ENCODE results near the gene PYGM. TPM values are rescaled to one million over a fixed set of nuclear protein-coding genes. Genes with fewer than 3 reads are reported as not detected.

PYGM gene
- total RNA-seq, 1 experiment from 2014 or later = not detected

Other genes starting within 250 kb of the PYGM start
- not detected in 2 replicates for gene SLC22A11, start 204.0 kb downstream of the PYGM start, total RNA-seq (2014; rRNA removed)
- not detected in 2 replicates for gene SLC22A12, start 168.8 kb downstream of the PYGM start, total RNA-seq (2014; rRNA removed)
- gene NRXN2, start 36.8 kb downstream of the PYGM start, total RNA-seq (2014; rRNA removed) = 34.0 and 50.4 TPM in 2 replicates
- 0.23 TPM in 1 of 2 replicates, not detected in the other for gene RASGRP2, start 15.8 kb downstream of the PYGM start, total RNA-seq (2014; rRNA removed)
- gene SF1, start 18.6 kb upstream of the PYGM start, total RNA-seq (2014; rRNA removed) = 124 and 158 TPM in 2 replicates
- 10.8 and 11.3 TPM in 2 replicates for gene MAP4K2, start 43.2 kb upstream of the PYGM start, total RNA-seq (2014; rRNA removed)
- 19.8 and 25.3 TPM in 2 replicates for gene MEN1, start 50.6 kb upstream of the PYGM start, total RNA-seq (2014; rRNA removed)
- gene CDC42BPG, start 84.7 kb upstream of the PYGM start, total RNA-seq (2014; rRNA removed) = 0.11 TPM in 1 of 2 replicates, not detected in the other
- 73.5 and 84.6 TPM in 2 replicates for gene EHD1, start 118.6 kb upstream of the PYGM start, total RNA-seq (2014; rRNA removed)
- gene ATG2A, start 157.2 kb upstream of the PYGM start, total RNA-seq (2014; rRNA removed) = 17.7 and 22.9 TPM in 2 replicates
- 19.2 and 27.3 TPM in 2 replicates for gene PPP2R5B, start 164.7 kb upstream of the PYGM start, total RNA-seq (2014; rRNA removed)
- not detected in 2 replicates for gene GPHA2, start 175.9 kb upstream of the PYGM start, total RNA-seq (2014; rRNA removed)
- gene MAJIN, start 212.1 kb upstream of the PYGM start, total RNA-seq (2014; rRNA removed) = not detected in 2 replicates
- gene BATF2, start 237.0 kb upstream of the PYGM start, total RNA-seq (2014; rRNA removed) = 0.19 and 0.40 TPM in 2 replicates